NCI-H345 treated with DMSO at 0.1 percent for 48 hours (cell line): ENCODE results near the gene CARHSP1.
"Not testable (repeated sequence)": the region's sequence is repeated elsewhere in the genome, so short reads cannot be mapped to it uniquely, and the experiment has no call there.

Experiments
- DNase-seq: peaks from one replicate; lab custom pipeline; 2025; ENCODE audit not compliant: unreplicated experiment; lab: John Stamatoyannopoulos, UW

CARHSP1 gene

GRCh38 chr16:8831871-8832716, 36.7 kb downstream of the CARHSP1 start:
- DNase-seq = no peak

- DNase-seq = no peak
Observed at GRCh38 chr16:8831450-8831849, 37.4 kb downstream of the CARHSP1 start.

GRCh38 chr16:8828541-8829165, 40.2 kb downstream of the CARHSP1 start:
- DNase-seq = no peak

- no peak for DNase-seq
Observed at GRCh38 chr16:8826278-8826879, 42.4 kb downstream of the CARHSP1 start.

- DNase-seq = no peak
Observed at GRCh38 chr16:8822403-8822802, 46.4 kb downstream of the CARHSP1 start.

- no peak for DNase-seq
Observed at GRCh38 chr16:8819411-8820034, 49.3 kb downstream of the CARHSP1 start.

- no peak for DNase-seq
Observed at GRCh38 chr16:8818504-8819270, 50.1 kb downstream of the CARHSP1 start.

- DNase-seq = no peak
Observed at GRCh38 chr16:8816967-8817655, 51.7 kb downstream of the CARHSP1 start.

GRCh38 chr16:8814095-8814806, 54.6 kb downstream of the CARHSP1 start:
- DNase-seq = no peak

- no peak for DNase-seq
Observed at GRCh38 chr16:8812162-8812843, 56.5 kb downstream of the CARHSP1 start.

GRCh38 chr16:8808613-8809353, 60.0 kb downstream of the CARHSP1 start:
- DNase-seq = no peak

- DNase-seq = no peak
Observed at GRCh38 chr16:8808009-8808408, 60.8 kb downstream of the CARHSP1 start.

GRCh38 chr16:8807189-8807588, 61.6 kb downstream of the CARHSP1 start:
- no peak for DNase-seq

- DNase-seq = no peak
Observed at GRCh38 chr16:8806272-8806983, 62.4 kb downstream of the CARHSP1 start.

- DNase-seq = no peak
Observed at GRCh38 chr16:8804313-8804712, 64.5 kb downstream of the CARHSP1 start.

- not testable (repeated sequence) for DNase-seq
Observed at GRCh38 chr16:8803733-8804132, 65.1 kb downstream of the CARHSP1 start.
